ENCODE measurements around the gene PNMA1.

- TF ChIP-seq, protein P1, sequence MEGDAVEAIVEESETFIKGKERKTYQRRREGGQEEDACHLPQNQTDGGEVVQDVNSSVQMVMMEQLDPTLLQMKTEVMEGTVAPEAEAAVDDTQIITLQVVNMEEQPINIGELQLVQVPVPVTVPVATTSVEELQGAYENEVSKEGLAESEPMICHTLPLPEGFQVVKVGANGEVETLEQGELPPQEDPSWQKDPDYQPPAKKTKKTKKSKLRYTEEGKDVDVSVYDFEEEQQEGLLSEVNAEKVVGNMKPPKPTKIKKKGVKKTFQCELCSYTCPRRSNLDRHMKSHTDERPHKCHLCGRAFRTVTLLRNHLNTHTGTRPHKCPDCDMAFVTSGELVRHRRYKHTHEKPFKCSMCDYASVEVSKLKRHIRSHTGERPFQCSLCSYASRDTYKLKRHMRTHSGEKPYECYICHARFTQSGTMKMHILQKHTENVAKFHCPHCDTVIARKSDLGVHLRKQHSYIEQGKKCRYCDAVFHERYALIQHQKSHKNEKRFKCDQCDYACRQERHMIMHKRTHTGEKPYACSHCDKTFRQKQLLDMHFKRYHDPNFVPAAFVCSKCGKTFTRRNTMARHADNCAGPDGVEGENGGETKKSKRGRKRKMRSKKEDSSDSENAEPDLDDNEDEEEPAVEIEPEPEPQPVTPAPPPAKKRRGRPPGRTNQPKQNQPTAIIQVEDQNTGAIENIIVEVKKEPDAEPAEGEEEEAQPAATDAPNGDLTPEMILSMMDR (IDR thresholded peaks at IDR 0.05), result no peak
- TF ChIP-seq EP300 (IDR thresholded peaks at IDR 0.05), result no peak
Observed at GRCh38 chr14:73684627-73685026, 29.6 kb downstream of the PNMA1 start.

All from gastroesophageal sphincter (tissue), 3 donors.